Esophagus muscularis mucosa (tissue), 4 donors: ENCODE measurements around the gene GLT8D2. TPM values are rescaled to one million over a fixed set of nuclear protein-coding genes. Genes with fewer than 3 reads are reported as not detected.
A peak's percentile ranks its signal among the peaks of the same experiment; 100 is the strongest.

Source experiments
- DNase-seq: peaks from one replicate; pipeline ENCODE4 v3.0.0-alpha.2; 2017; ENCODE audit errors: extremely low spot score
- H3K27ac ChIP-seq, 4 donors: fragments of 200-600 bp; sonication (generic); replicated peaks in 1 of 4; 1 replicate in 3 of 4; 2 replicates in 1 of 4; pipeline ENCODE4 v1.5.1; 2016 to 2019; ENCODE audit warnings: mild to moderate bottlenecking in 1 of 4
- H3K27me3 ChIP-seq, 4 donors: fragments of 200-600 bp; sonication (generic); one replicate each; pipeline versions ENCODE4 v1.5.1 to v1.6.0; 2016 to 2019
- H3K36me3 ChIP-seq, 4 donors: fragments of 200-600 bp; sonication (generic); one replicate each; pipeline ENCODE4 v1.5.1; 2016 to 2019
- H3K4me1 ChIP-seq, 4 donors: fragments of 200-600 bp; sonication (generic); one replicate each; pipeline ENCODE4 v1.5.1; 2016 to 2019
- H3K4me3 ChIP-seq, 4 donors: fragments of 200-600 bp; sonication (generic); 1 replicate in 2 of 4; 2 replicates in 2 of 4; pipeline ENCODE4 v1.5.1; 2016 to 2019; ENCODE audit warnings: mild to moderate bottlenecking in 4 of 4, moderate library complexity in 1 of 4
- H3K9me3 ChIP-seq, 4 donors: fragments of 200-600 bp; sonication (generic); 1 replicate in 3 of 4; 2 replicates in 1 of 4; pipeline ENCODE4 v1.5.1; 2016 to 2019
- EP300 ChIP-seq: sonication (generic); formaldehyde crosslinking; IDR thresholded peaks from one replicate; pipeline ENCODE4 v1.6.1; 2017; ENCODE audit warnings: antibody characterized with exemption
- POLR2A ChIP-seq: fragments of 450-650 bp; IDR thresholded peaks from one replicate; pipeline ENCODE4 v1.6.1; 2017; ENCODE audit warnings: antibody characterized with exemption, moderate library complexity, mild to moderate bottlenecking, low read depth
- POLR2AphosphoS5 ChIP-seq, 2 donors: sonication (generic); formaldehyde crosslinking; IDR thresholded peaks; one replicate each; pipeline ENCODE4 v1.6.1; 2017; ENCODE audit warnings: antibody characterized with exemption in 2 of 2
- WGBS: methylation state at CpG from one replicate; pipeline ENCODE4 v1.1.5; 2018; 5-methylcytosine and 5-hydroxymethylcytosine counted together
- intact Hi-C: fragments of 100-400 bp; cut with DNase I; formaldehyde crosslinking; loops from one replicate; pipeline ENCODE4 v1.15.1; 2023
- total RNA-seq, 4 donors: library from RNA; depleted of rRNA; stranded (reverse); fragments of >200 nt; gene quantifications; one replicate each; pipeline versions ENCODE4 v1.1.0 to v1.2.1, GENCODE V29; 2016
- TF ChIP-seq, protein P1 (sequence below), 3 experiments: fragments of 200-600 bp in 2 of 3; fragments of 450-650 bp in 1 of 3; sonication (generic) in 2 of 3; IDR thresholded peaks; one replicate each; pipeline ENCODE4 v1.5.1; 2017 to 2019; ENCODE audit warnings: antibody characterized with exemption in 3 of 3, mild to moderate bottlenecking in 2 of 3, moderate library complexity in 1 of 3

Gene GLT8D2
- total RNA-seq, 4 donors from 2014 or later: 7.1 to 13.6 (median 11.0) TPM

DNA sequence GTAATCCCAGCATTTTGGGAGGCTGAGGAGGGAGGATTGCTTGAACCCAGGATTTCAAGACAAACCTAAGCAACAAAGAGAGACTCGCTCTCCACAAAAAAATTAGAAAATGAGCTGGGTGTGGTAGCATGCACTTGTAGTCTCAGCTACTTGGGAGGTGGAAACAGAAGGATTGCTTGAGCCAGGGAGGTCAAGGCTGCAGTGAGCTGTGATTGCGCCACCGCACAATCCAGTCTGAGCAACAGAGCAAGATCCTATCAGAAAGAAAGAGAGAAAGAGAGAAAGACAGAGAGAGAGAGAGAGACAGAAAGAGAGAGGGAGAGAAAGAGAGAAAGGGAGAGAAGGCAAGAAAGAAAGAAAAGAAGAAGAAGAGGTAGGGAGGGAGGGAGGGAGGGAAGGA lies 47.3 kb downstream of the GLT8D2 start:
- intact Hi-C loops: no loop called here
- Histone ChIP-seq H3K27ac (no peak overlapping the region), H3K4me3 (no peak overlapping the region), H3K27me3 (no peaks in the 10 kb centered on the region), H3K4me1 (no peaks in the 10 kb centered on the region), H3K9me3 (no peaks in the 10 kb centered on the region), H3K36me3 (peaks cover 0 to 6% (median 0%) of the 10 kb centered on the region in 4 donors)
- DNase-seq: no peak
- TF ChIP-seq, protein P1, sequence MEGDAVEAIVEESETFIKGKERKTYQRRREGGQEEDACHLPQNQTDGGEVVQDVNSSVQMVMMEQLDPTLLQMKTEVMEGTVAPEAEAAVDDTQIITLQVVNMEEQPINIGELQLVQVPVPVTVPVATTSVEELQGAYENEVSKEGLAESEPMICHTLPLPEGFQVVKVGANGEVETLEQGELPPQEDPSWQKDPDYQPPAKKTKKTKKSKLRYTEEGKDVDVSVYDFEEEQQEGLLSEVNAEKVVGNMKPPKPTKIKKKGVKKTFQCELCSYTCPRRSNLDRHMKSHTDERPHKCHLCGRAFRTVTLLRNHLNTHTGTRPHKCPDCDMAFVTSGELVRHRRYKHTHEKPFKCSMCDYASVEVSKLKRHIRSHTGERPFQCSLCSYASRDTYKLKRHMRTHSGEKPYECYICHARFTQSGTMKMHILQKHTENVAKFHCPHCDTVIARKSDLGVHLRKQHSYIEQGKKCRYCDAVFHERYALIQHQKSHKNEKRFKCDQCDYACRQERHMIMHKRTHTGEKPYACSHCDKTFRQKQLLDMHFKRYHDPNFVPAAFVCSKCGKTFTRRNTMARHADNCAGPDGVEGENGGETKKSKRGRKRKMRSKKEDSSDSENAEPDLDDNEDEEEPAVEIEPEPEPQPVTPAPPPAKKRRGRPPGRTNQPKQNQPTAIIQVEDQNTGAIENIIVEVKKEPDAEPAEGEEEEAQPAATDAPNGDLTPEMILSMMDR (IDR thresholded peaks at IDR 0.05): no peak
- TF ChIP-seq EP300 (no peak), POLR2AphosphoS5 (IDR thresholded peaks at IDR 0.05) (no peak), POLR2A (no peak)
- whole genome bisulfite sequencing: 96% methylated on average over 3 of the region's 3 CpGs

DNA sequence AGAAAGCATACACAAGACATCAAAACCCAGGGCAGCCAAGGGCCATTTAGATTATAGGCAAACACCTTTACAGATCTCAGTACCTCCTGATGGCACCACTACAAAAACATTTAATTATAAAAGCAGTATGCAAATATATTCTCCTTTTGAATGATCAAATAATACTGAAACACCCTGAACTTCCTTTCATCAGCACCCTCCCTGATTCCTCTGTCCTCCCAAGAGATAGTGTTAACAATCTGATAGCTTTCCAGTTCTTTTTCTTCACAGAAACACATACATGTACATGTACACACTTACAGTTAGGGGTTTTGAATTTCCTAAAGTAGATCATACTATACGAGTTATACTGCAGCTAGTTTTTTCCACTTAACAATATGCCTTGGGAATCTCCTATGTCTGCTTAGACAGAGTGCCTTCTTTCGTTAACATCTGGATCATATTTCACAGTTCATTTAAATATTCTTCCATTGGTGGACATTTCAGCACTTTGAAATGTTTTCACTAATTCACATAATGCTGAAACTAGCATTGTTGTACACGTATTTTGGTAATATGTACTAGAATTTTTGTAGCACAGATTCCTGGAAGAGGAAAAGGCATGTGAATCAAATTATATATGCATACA lies 49.1 kb downstream of the GLT8D2 start:
- 78% methylated on average over 3 of the region's 3 CpGs for WGBS
- TF ChIP-seq EP300 (no peak), POLR2A (no peak), POLR2AphosphoS5 (IDR thresholded peaks at IDR 0.05) (no peak)
- TF ChIP-seq, protein P1 (IDR thresholded peaks at IDR 0.05): no peak
- no peak for DNase-seq
- Histone ChIP-seq H3K9me3 (no peaks in the 10 kb centered on the region), H3K27ac (no peak overlapping the region), H3K27me3 (no peaks in the 10 kb centered on the region), H3K36me3 (peaks cover 0 to 6% (median 0%) of the 10 kb centered on the region in 4 donors), H3K4me1 (peaks cover 0 to 5% (median 0%) of the 10 kb centered on the region in 4 donors), H3K4me3 (no peak overlapping the region)
- intact Hi-C loops: no loop called here

DNA sequence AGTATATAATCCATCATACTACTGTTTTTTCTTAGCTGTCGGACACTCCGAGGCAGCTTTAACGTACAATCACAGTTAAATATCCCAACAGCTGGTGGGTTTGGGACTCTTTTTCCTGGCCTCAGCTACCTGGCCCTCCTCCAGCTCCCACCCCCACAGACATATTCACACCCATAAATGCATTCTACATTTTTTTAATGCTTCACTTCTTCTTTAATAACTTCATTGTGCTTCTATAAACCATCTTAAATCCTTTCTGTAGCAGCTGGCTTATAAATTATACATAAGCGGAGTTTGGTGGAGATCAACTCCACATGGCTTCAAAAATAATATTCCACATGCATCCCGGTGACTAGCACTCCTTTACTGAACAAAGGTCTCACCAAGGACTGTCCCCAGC lies 51.0 kb downstream of the GLT8D2 start:
- WGBS: 73% methylated on average over 5 of the region's 5 CpGs
- TF ChIP-seq, protein P1 (IDR thresholded peaks at IDR 0.05): no peak
- TF ChIP-seq EP300 (no peak), POLR2AphosphoS5 (IDR thresholded peaks at IDR 0.05) (no peak)

DNA sequence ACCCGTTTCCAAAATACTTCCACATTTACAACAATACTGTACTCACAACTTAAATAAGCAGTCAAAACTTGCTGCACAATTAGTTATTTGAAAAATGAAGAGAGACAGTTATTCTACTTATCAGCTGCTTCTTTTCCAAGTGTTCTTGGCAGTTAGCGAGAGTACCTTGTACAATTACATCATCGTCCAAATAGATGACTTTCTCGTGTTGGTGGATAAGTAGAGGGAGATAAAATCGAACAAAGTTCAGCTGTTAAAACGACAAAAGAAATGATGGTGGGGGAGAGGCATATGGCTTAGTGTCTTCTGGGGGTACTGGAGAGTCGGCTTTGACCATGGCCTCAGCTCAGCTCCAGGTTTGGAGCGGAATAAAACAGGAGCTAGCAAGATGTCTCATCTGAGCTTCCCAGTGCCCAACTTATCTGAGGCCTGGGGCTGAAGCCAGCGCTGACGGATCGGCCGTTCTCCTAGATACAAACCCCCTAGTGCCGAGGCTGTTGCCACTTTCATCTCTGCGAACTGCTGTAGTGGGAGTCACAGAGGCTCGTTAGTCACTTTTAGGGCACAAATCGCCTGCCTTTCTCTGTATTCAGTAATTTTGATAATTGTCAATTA lies 52.6 kb downstream of the GLT8D2 start:
- Histone ChIP-seq H3K27ac (peak overlapping the region in 3 of 4 donors; percentile 6 to 33 (median 29)), H3K36me3 (no peaks in the 10 kb centered on the region), H3K9me3 (no peaks in the 10 kb centered on the region), H3K4me1 (peaks cover 0 to 5% (median 0%) of the 10 kb centered on the region in 4 donors), H3K4me3 (peak overlapping the region in 3 of 4 donors; percentile 5 to 21 (median 5)), H3K27me3 (no peaks in the 10 kb centered on the region)
- DNase-seq: no peak
- intact Hi-C loops: no loop called here
- WGBS: 69% methylated on average over 16 of the region's 16 CpGs
- TF ChIP-seq EP300 (no peak), POLR2AphosphoS5 (IDR thresholded peaks at IDR 0.05) (peak in 1 of 2 donors; percentile 8)

More for the DNA sequence above, 51.0 kb downstream of the GLT8D2 start:
- H3K4me3 ChIP-seq: no peak overlapping the region
- intact Hi-C loops: no loop called here
- H3K27me3 ChIP-seq: no peaks in the 10 kb centered on the region
- no peak for DNase-seq
- no peak overlapping the region for H3K27ac ChIP-seq
- peaks cover 0 to 5% (median 0%) of the 10 kb centered on the region in 4 donors for H3K4me1 ChIP-seq
- H3K36me3 ChIP-seq: peaks cover 0 to 6% (median 0%) of the 10 kb centered on the region in 4 donors
- no peaks in the 10 kb centered on the region for H3K9me3 ChIP-seq

DNA sequence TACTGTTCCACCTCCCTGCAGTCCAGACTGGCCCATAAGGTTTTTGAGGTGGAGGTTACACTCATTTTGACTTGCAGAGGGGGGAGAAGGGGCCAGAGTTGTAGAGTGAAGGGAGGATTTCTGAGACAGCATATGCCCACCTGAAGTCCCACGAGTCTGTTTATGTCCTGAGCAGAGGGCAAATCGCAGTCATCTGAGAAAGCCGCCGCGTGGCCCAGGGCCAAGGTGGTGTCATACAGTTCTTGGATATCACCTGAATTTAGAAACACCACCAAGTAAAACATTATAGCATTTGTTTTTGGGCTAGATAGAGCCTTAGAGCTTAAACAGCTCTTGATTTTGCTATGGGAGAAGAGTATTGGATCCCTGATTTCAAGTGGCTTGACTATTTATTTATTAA lies 53.4 kb downstream of the GLT8D2 start:
- H3K36me3 ChIP-seq: no peaks in the 10 kb centered on the region
- H3K9me3 ChIP-seq: no peaks in the 10 kb centered on the region
- no peak overlapping the region for H3K4me3 ChIP-seq
- H3K27me3 ChIP-seq: no peaks in the 10 kb centered on the region
- no peak overlapping the region for H3K27ac ChIP-seq
- TF ChIP-seq POLR2AphosphoS5 (IDR thresholded peaks at IDR 0.05): no peak
- no peak for TF ChIP-seq POLR2A
- TF ChIP-seq EP300: no peak
- TF ChIP-seq, protein P1 (IDR thresholded peaks at IDR 0.05): no peak
- intact Hi-C loops: no loop called here
- H3K4me1 ChIP-seq: peaks cover 0 to 5% (median 0%) of the 10 kb centered on the region in 4 donors
- no peak for DNase-seq
- WGBS: 83% methylated on average over 5 of the region's 5 CpGs
